NB4 (cell line): ENCODE measurements around the gene DOCK7.

Source experiments
- CTCF ChIP-seq: IDR thresholded peaks from one replicate; pipeline ENCODE4 v1.5.1; 2012; ENCODE audit warnings: low read depth, low read length
- MAX ChIP-seq: IDR thresholded peaks from 2 replicates; pipeline ENCODE4 v1.6.1; 2011; ENCODE audit warnings: low read depth, low read length
- MYC ChIP-seq: IDR thresholded peaks from 2 replicates; pipeline ENCODE4 v1.6.1; 2011; ENCODE audit warnings: low read depth, low read length
- POLR2A ChIP-seq: IDR thresholded peaks from 2 replicates; pipeline ENCODE4 v1.6.1; 2011; ENCODE audit warnings: mild to moderate bottlenecking; ENCODE audit not compliant: insufficient read length; ENCODE audit errors: extremely low read depth

- no peak for TF ChIP-seq POLR2A
- TF ChIP-seq CTCF = no peak
- TF ChIP-seq MAX = no peak
- TF ChIP-seq MYC = no peak
These were observed 102.6 kb downstream of the DOCK7 start for GRCh38 chr1:62585469-62586155.
